GM12878 (cell line): Measurements from ENCODE around the gene OPRL1. TPM values are rescaled to one million over a fixed set of nuclear protein-coding genes. Genes with fewer than 3 reads are reported as not detected.

Source experiments
- ATAC-seq: fragments of 200-7000 bp; cut with Tn5 transposase; 3 replicates; pipeline ENCODE4 v1.9.1; 2020; ENCODE audit warnings: mild to moderate bottlenecking, moderate library complexity
- BruUV-seq: library from RNA; stranded (reverse); fragments of 400-500 nt; replicated peaks from 2 replicates; lab custom pipeline; 2021; lab: Mats Ljungman, UMichigan
- CTCF ChIA-PET: fragments of 300-600 bp; sonication (Branson Sonifier 250); formaldehyde crosslinking; extraction: SDS; loops from one replicate; lab custom pipeline; 2021; ENCODE audit warnings: inconsistent platforms; lab: Yijun Ruan, JAX
- POLR2A ChIA-PET: fragments of 350-600 bp; formaldehyde crosslinking; extraction: SDS; loops from one replicate; lab custom pipeline; 2021; ENCODE audit warnings: inconsistent platforms; lab: Charles Lee
- RAD21 ChIA-PET: fragments of 300-600 bp; sonication (Branson Sonifier 250); formaldehyde crosslinking; loops from one replicate; lab custom pipeline; 2023; ENCODE audit warnings: antibody characterized with exemption; ENCODE audit not compliant: unreplicated experiment; lab: Charles Lee
- SMC1A ChIA-PET: fragments of 300-600 bp; sonication (Branson Sonifier 250); formaldehyde crosslinking; loops from one replicate; lab custom pipeline; 2023; ENCODE audit not compliant: unreplicated experiment, uncharacterized antibody; lab: Charles Lee
- DNase-seq: peaks from one replicate; pipeline ENCODE4 v3.0.0-alpha.2; 2011; ENCODE audit warnings: low read depth, low spot score
- FAIRE-seq: peaks from 3 replicates; lab custom pipeline; 2011; peaks lifted over from hg19 to GRCh38; lab: Jason Lieb, UNC
- H2AFZ ChIP-seq: 2 replicates; pipeline ENCODE4 v1.6.0; 2011; ENCODE audit warnings: low read depth, low read length, control low read depth; ENCODE audit not compliant: control insufficient read depth
- H3K27ac ChIP-seq: 2 replicates; pipeline ENCODE4 v1.5.1; 2011; ENCODE audit warnings: control low read depth; ENCODE audit not compliant: control insufficient read depth, insufficient read depth
- H3K27me3 ChIP-seq, 2 experiments: replicated peaks in 1 of 2; 2 replicates each; pipeline versions ENCODE4 v1.6.0 to v1.6.1; 2011; ENCODE audit warnings: low read length in 1 of 2; ENCODE audit not compliant: control insufficient read depth in 2 of 2, insufficient read depth in 2 of 2
- H3K36me3 ChIP-seq, 2 experiments: 2 replicates each; pipeline ENCODE4 v1.5.1; 2011; ENCODE audit warnings: low read length in 1 of 2; ENCODE audit not compliant: control insufficient read depth in 2 of 2, insufficient read depth in 2 of 2
- H3K4me1 ChIP-seq: 2 replicates; pipeline ENCODE4 v1.6.1; 2011; ENCODE audit warnings: mild to moderate bottlenecking, low read length, moderate library complexity, mixed read lengths; ENCODE audit not compliant: control insufficient read depth, insufficient read depth
- H3K4me2 ChIP-seq: 2 replicates; pipeline ENCODE4 v1.6.0; 2011; ENCODE audit warnings: control low read depth; ENCODE audit not compliant: control insufficient read depth, insufficient read depth
- H3K4me3 ChIP-seq: fragments of 200-600 bp; sonication (generic); 2 replicates; pipeline ENCODE4 v1.5.1; 2016
- H3K79me2 ChIP-seq: 2 replicates; pipeline ENCODE4 v1.6.0; 2011; ENCODE audit warnings: low read length; ENCODE audit not compliant: control insufficient read depth, insufficient read depth
- H3K9ac ChIP-seq: 2 replicates; pipeline ENCODE4 v1.8.0; 2011; ENCODE audit warnings: low read length, control low read depth, mixed read lengths; ENCODE audit not compliant: control insufficient read depth, insufficient read depth
- H3K9me3 ChIP-seq: replicated peaks from 3 replicates; pipeline ENCODE4 v1.5.1; 2011; ENCODE audit warnings: mild to moderate bottlenecking, low read length; ENCODE audit not compliant: control insufficient read depth, insufficient read depth
- H4K20me1 ChIP-seq: 2 replicates; pipeline ENCODE4 v1.6.0; 2011; ENCODE audit not compliant: control insufficient read depth, insufficient read depth
- BCL11A ChIP-seq: IDR thresholded peaks from 2 replicates; pipeline ENCODE4 v1.6.1; 2011; ENCODE audit warnings: low read depth, low read length
- CEBPB ChIP-seq, 2 experiments: fragments of 150-350 bp in 1 of 2; IDR thresholded peaks; 2 replicates each; pipeline ENCODE4 v1.6.1; 2012 to 2014; ENCODE audit warnings: low read depth in 2 of 2, low read length in 2 of 2, borderline replicate concordance in 1 of 2, inconsistent platforms in 1 of 2
- CREB1 ChIP-seq: IDR thresholded peaks from 2 replicates; pipeline ENCODE4 v1.6.1; 2012; ENCODE audit warnings: low read depth, mild to moderate bottlenecking, inconsistent platforms
- EGR1 ChIP-seq, 2 experiments: IDR thresholded peaks; 1 replicate in 1 of 2; 2 replicates in 1 of 2; pipeline ENCODE4 v1.6.1; 2011 to 2012; ENCODE audit warnings: low read depth in 2 of 2, low read length in 2 of 2, borderline replicate concordance in 1 of 2, mild to moderate bottlenecking in 1 of 2, moderate library complexity in 1 of 2
- HDAC6 ChIP-seq: fragments of 200-600 bp; sonication (generic); IDR thresholded peaks from one replicate; pipeline ENCODE4 v1.8.0; 2017; ENCODE audit warnings: antibody characterized with exemption; ENCODE audit not compliant: unreplicated experiment
- JUNB ChIP-seq: IDR thresholded peaks from 2 replicates; pipeline ENCODE4 v1.6.1; 2016; ENCODE audit warnings: antibody characterized with exemption, mild to moderate bottlenecking
- MYC ChIP-seq: IDR thresholded peaks from 2 replicates; pipeline ENCODE4 v1.6.1; 2011; ENCODE audit warnings: mild to moderate bottlenecking, low read length, moderate library complexity, inconsistent platforms; ENCODE audit not compliant: insufficient read depth, insufficient replicate concordance, insufficient read length, severe bottlenecking
- NFYA ChIP-seq: IDR thresholded peaks from 2 replicates; pipeline ENCODE4 v1.6.1; 2011; ENCODE audit warnings: low read depth, mild to moderate bottlenecking, low read length, improper control_type of control experiment, borderline replicate concordance
- PAX5 ChIP-seq: IDR thresholded peaks from 2 replicates; pipeline ENCODE4 v1.6.1; 2011; ENCODE audit warnings: low read depth, low read length, borderline replicate concordance
- PAX8 ChIP-seq: fragments of 450-650 bp; IDR thresholded peaks from 2 replicates; pipeline ENCODE4 v1.6.1; 2017; ENCODE audit warnings: mild to moderate bottlenecking, moderate library complexity
- SPI1 ChIP-seq: IDR thresholded peaks from 2 replicates; pipeline ENCODE4 v1.6.1; 2011; ENCODE audit warnings: low read depth, mild to moderate bottlenecking, low read length, moderate library complexity, borderline replicate concordance; ENCODE audit not compliant: insufficient read depth
- STAT3 ChIP-seq: IDR thresholded peaks from 2 replicates; pipeline ENCODE4 v1.6.1; 2011; ENCODE audit warnings: low read depth, low read length, improper control_type of control experiment
- ZBTB40 ChIP-seq: fragments of 450-650 bp; IDR thresholded peaks from 2 replicates; pipeline ENCODE4 v1.6.1; 2016; ENCODE audit warnings: mild to moderate bottlenecking, moderate library complexity, borderline replicate concordance
- ZNF384 ChIP-seq: IDR thresholded peaks from 2 replicates; pipeline ENCODE4 v1.6.1; 2012; ENCODE audit warnings: low read depth, mild to moderate bottlenecking, low read length, improper control_type of control experiment, borderline replicate concordance
- whole genome bisulfite sequencing: methylation state at CpG from one replicate; pipeline ENCODE4 v1.1.6; 2016; ENCODE audit warnings: low lambda C conversion rate; ENCODE audit not compliant: insufficient replicate concordance, insufficient coverage; ENCODE audit errors: missing lambda C conversion rate; 5-methylcytosine and 5-hydroxymethylcytosine counted together
- in situ Hi-C: fragments of 300-500 bp; cut with MboI; formaldehyde crosslinking; loops from 9 replicates; pipeline ENCODE4 v1.14.3; 2018; ENCODE audit warnings: mixed read lengths
- intact Hi-C: fragments of 100-400 bp; cut with micrococcal nuclease; formaldehyde crosslinking; loops from one replicate; pipeline ENCODE4 v1.14.2; 2022; ENCODE audit not compliant: unreplicated experiment
- polyA plus RNA-seq, 11 experiments: library from polyadenylated mRNA; depleted of rRNA in 4 of 11; unstranded in 6 of 11; stranded (reverse) in 5 of 11; fragments of >200 nt; fragmentation: Nextera tagmentation in 4 of 11; fragmentation: Illumina TruSeq in 1 of 11; extraction: Ambion mirVana in 4 of 11; extraction: Trizol in 1 of 11; gene quantifications; 1 replicate in 1 of 11; 2 replicates in 10 of 11; pipeline versions ENCODE4 v1.2.1 to v1.2.3, GENCODE V29; 2011 to 2016; ENCODE audit warnings: inconsistent platforms in 2 of 11, missing spikeins in 2 of 11, low read depth in 1 of 11
- total RNA-seq, 4 experiments: library from RNA; depleted of rRNA in 3 of 4; stranded (reverse); fragments of >200 nt in 3 of 4; fragmentation: Illumina TruSeq in 1 of 4; extraction: Trizol in 1 of 4; gene quantifications; 2 replicates each; pipeline versions ENCODE4 v1.2.1 to v1.2.3, GENCODE V29; 2013 to 2021
- TF ChIP-seq, protein P1 (sequence below): fragments of 450-650 bp; IDR thresholded peaks from 2 replicates; pipeline ENCODE4 v1.6.1; 2014; ENCODE audit warnings: mild to moderate bottlenecking

Gene OPRL1
- total and polyA plus RNA-seq, 10 of the 15 experiments (the other 5 are each of a cell fraction or from before 2014, with no cell fraction given): 0.04 to 0.41 (median 0.24) TPM; not detected in 1

DNA sequence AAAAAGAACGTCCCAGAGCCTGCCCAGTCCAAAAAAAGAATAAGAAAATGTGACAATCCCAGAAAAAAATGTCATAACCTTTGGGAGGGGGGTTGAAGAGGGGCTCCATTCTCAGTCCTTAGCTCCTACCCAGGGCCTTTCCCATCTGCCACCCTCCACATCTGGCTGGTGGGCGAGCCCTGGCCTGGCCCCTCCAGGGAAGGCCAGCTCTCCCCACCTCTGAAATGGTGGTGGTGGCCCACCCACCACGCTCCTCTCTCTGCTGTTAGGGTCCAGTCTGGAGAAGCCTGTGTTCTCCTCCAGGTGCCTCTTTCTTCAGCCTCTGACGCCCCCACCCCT lies 979 bp upstream of the OPRL1 start:
- no peaks in the 10 kb centered on the region for H3K9me3 ChIP-seq
- H3K36me3 ChIP-seq: peaks cover 0 to 10% of the 10 kb centered on the region in 2 experiments; a peak in 3 of 4 replicates
- H3K79me2 ChIP-seq: peaks cover 30% of the 10 kb centered on the region
- 0% methylated on average over 4 of the region's 4 CpGs for WGBS
- TF ChIP-seq CREB1: no peak
- TF ChIP-seq NFYA: no peak
- no peak for TF ChIP-seq EGR1 (IDR thresholded peaks at IDR 0.05; ENCODE audit: borderline replicate concordance in 1 of 2, low read depth in 2 of 2, low read length in 2 of 2)
- no peak for TF ChIP-seq ZNF384
- no peak for TF ChIP-seq CEBPB (IDR thresholded peaks at IDR 0.05; ENCODE audit: borderline replicate concordance in 1 of 2, low read depth in 2 of 2, low read length in 2 of 2)
- no peak for TF ChIP-seq PAX8
- TF ChIP-seq HDAC6: no peak
- no peak for TF ChIP-seq SPI1
- no peak for TF ChIP-seq MYC
- no peak for TF ChIP-seq JUNB
- TF ChIP-seq ZBTB40: no peak
- TF ChIP-seq STAT3: no peak
- TF ChIP-seq BCL11A: no peak
- no peak for TF ChIP-seq PAX5
- TF ChIP-seq, protein P1, sequence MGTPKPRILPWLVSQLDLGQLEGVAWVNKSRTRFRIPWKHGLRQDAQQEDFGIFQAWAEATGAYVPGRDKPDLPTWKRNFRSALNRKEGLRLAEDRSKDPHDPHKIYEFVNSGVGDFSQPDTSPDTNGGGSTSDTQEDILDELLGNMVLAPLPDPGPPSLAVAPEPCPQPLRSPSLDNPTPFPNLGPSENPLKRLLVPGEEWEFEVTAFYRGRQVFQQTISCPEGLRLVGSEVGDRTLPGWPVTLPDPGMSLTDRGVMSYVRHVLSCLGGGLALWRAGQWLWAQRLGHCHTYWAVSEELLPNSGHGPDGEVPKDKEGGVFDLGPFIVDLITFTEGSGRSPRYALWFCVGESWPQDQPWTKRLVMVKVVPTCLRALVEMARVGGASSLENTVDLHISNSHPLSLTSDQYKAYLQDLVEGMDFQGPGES: no peak
- ATAC-seq (no peak), FAIRE-seq (no peak), DNase-seq (no peak)
- H3K4me3 ChIP-seq: peak overlapping the region; percentile 83
- H3K9ac ChIP-seq: peak overlapping the region; percentile 91
- H4K20me1 ChIP-seq: no peaks in the 10 kb centered on the region
- in situ Hi-C loops: no loop called here
- no peaks in the 10 kb centered on the region; a peak in 1 of 4 replicates for H3K27me3 ChIP-seq
- ChIA-PET POLR2A (interaction anchor here (0.6 to 3.5 kb wide), 11 partner anchors 9 to 225 kb away, joined by 3 to 14 read pairs (median 6); partner anchors contain the start of genes C20orf204, PRPF6 and SAMD10), CTCF (interaction anchor here (1.0 to 3.9 kb wide), 7 partner anchors 9 to 99 kb away, joined by 3 to 22 read pairs (median 6); no protein-coding TSS in a partner anchor), SMC1A (interaction anchor here (1.0 to 2.4 kb wide), 6 partner anchors 15 to 41 kb away, joined by 3 to 8 read pairs (median 6); partner anchors contain the start of gene TCEA2), RAD21 (interaction anchor here (1.0 to 6.7 kb wide), 10 partner anchors 13 to 541 kb away, joined by 3 to 67 read pairs (median 6); partner anchors contain the start of genes PTK6 and TCEA2)
- H2AFZ ChIP-seq: no peak overlapping the region
- BruUV-seq: TSS peak; percentile 55
- H3K4me1 ChIP-seq: peaks cover 26% of the 10 kb centered on the region
- peak overlapping the region; percentile 97 for H3K4me2 ChIP-seq
- intact Hi-C loops: loop anchor here (2.0 kb wide), 1 partner anchor 16 kb away; the partner anchor contains the start of gene TCEA2
- H3K27ac ChIP-seq: peak overlapping the region; percentile 85
